H1 (cell line): Measurements from ENCODE around the gene PEX6.

Experiments used
- ASH2L ChIP-seq: fragments of 200-600, 300-600 bp; sonication (generic); IDR thresholded peaks from one replicate; pipeline ENCODE4 v1.7.1; 2017; ENCODE audit warnings: low read length
- BACH1 ChIP-seq: IDR thresholded peaks from 2 replicates; pipeline ENCODE4 v1.6.1; 2012; ENCODE audit warnings: low read length, improper control_type of control experiment
- CBX5 ChIP-seq: fragments of 300-800, 300-1000 bp; sonication (generic); IDR thresholded peaks from 2 replicates; pipeline ENCODE4 v1.7.1; 2016; ENCODE audit warnings: antibody characterized with exemption, low read length, low read depth
- EGR1 ChIP-seq: IDR thresholded peaks from 2 replicates; pipeline ENCODE4 v1.6.1; 2011; ENCODE audit warnings: low read depth, low read length, borderline replicate concordance
- EP300 ChIP-seq, 2 experiments: IDR thresholded peaks; 1 replicate in 1 of 2; 2 replicates in 1 of 2; pipeline ENCODE4 v1.6.1; 2011 to 2012; ENCODE audit warnings: low read depth in 2 of 2, low read length in 2 of 2, mild to moderate bottlenecking in 2 of 2, borderline replicate concordance in 1 of 2, inconsistent platforms in 1 of 2, moderate library complexity in 1 of 2
- EZH2 ChIP-seq: fragments of 200-600 bp; sonication (generic); IDR thresholded peaks from 2 replicates; pipeline ENCODE4 v1.7.1; 2012; ENCODE audit warnings: low read depth, mild to moderate bottlenecking, moderate library complexity, low read length, inconsistent platforms; ENCODE audit not compliant: severe bottlenecking
- FOSL1 ChIP-seq: IDR thresholded peaks from 2 replicates; pipeline ENCODE4 v1.6.1; 2011; ENCODE audit warnings: mild to moderate bottlenecking, low read depth, low read length, moderate library complexity; ENCODE audit not compliant: insufficient read depth
- POLR2A ChIP-seq, 2 experiments: IDR thresholded peaks; 1 replicate in 1 of 2; 2 replicates in 1 of 2; pipeline ENCODE4 v1.6.1; 2011; ENCODE audit warnings: low read depth in 2 of 2, low read length in 2 of 2, mild to moderate bottlenecking in 2 of 2; ENCODE audit errors: control extremely low read depth in 1 of 2
- POLR2AphosphoS5 ChIP-seq: IDR thresholded peaks from 2 replicates; pipeline ENCODE4 v1.6.1; 2011; ENCODE audit warnings: low read depth, low read length
- SIX5 ChIP-seq: IDR thresholded peaks from 2 replicates; pipeline ENCODE4 v1.6.1; 2011; ENCODE audit warnings: mild to moderate bottlenecking, low read depth, low read length
- YY1 ChIP-seq: IDR thresholded peaks from 2 replicates; pipeline ENCODE4 v1.6.1; 2011; ENCODE audit warnings: low read depth, mild to moderate bottlenecking, low read length
- ZNF274 ChIP-seq: IDR thresholded peaks from 2 replicates; pipeline ENCODE4 v1.7.0; 2012; ENCODE audit warnings: low read length, borderline replicate concordance; ENCODE audit errors: extremely low read depth
- TF ChIP-seq, protein P1 (sequence below), 3 experiments: IDR thresholded peaks; 1 replicate in 2 of 3; 2 replicates in 1 of 3; pipeline versions ENCODE4 v1.5.1 to v1.6.1; 2011; ENCODE audit warnings: low read length in 3 of 3, mild to moderate bottlenecking in 3 of 3, inconsistent platforms in 2 of 3, low read depth in 1 of 3, moderate library complexity in 1 of 3; ENCODE audit not compliant: insufficient read depth in 1 of 3; ENCODE audit errors: control extremely low read depth in 1 of 3
- TF ChIP-seq, protein P2 (sequence below): IDR thresholded peaks from 2 replicates; pipeline ENCODE4 v1.6.1; 2011; ENCODE audit warnings: low read length, improper control_type of control experiment

GRCh38 chr6:42967228-42967627 is 11.8 kb downstream of the PEX6 start:
- no peak for TF ChIP-seq EP300 (IDR thresholded peaks at IDR 0.05; ENCODE audit: borderline replicate concordance in 1 of 2, low read depth in 2 of 2, low read length in 2 of 2)
- TF ChIP-seq EZH2, result no peak
- TF ChIP-seq CBX5, result no peak
- TF ChIP-seq, protein P1, sequence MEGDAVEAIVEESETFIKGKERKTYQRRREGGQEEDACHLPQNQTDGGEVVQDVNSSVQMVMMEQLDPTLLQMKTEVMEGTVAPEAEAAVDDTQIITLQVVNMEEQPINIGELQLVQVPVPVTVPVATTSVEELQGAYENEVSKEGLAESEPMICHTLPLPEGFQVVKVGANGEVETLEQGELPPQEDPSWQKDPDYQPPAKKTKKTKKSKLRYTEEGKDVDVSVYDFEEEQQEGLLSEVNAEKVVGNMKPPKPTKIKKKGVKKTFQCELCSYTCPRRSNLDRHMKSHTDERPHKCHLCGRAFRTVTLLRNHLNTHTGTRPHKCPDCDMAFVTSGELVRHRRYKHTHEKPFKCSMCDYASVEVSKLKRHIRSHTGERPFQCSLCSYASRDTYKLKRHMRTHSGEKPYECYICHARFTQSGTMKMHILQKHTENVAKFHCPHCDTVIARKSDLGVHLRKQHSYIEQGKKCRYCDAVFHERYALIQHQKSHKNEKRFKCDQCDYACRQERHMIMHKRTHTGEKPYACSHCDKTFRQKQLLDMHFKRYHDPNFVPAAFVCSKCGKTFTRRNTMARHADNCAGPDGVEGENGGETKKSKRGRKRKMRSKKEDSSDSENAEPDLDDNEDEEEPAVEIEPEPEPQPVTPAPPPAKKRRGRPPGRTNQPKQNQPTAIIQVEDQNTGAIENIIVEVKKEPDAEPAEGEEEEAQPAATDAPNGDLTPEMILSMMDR (IDR thresholded peaks at IDR 0.05; ENCODE audit: control extremely low read depth in 1 of 3, insufficient read depth in 1 of 3, low read depth in 1 of 3, low read length in 3 of 3), result no peak
- no peak for TF ChIP-seq SIX5
- TF ChIP-seq ASH2L, result no peak
- no peak for TF ChIP-seq POLR2A (IDR thresholded peaks at IDR 0.05; ENCODE audit: control extremely low read depth in 1 of 2, low read depth in 2 of 2, low read length in 2 of 2)
- no peak for TF ChIP-seq YY1
- TF ChIP-seq EGR1, result no peak
- TF ChIP-seq ZNF274, result no peak
- TF ChIP-seq, protein P2, sequence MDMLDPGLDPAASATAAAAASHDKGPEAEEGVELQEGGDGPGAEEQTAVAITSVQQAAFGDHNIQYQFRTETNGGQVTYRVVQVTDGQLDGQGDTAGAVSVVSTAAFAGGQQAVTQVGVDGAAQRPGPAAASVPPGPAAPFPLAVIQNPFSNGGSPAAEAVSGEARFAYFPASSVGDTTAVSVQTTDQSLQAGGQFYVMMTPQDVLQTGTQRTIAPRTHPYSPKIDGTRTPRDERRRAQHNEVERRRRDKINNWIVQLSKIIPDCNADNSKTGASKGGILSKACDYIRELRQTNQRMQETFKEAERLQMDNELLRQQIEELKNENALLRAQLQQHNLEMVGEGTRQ, result no peak
- TF ChIP-seq FOSL1, result no peak
- TF ChIP-seq BACH1, result no peak
- no peak for TF ChIP-seq POLR2AphosphoS5
